Midbrain (tissue), 1 donor: ENCODE measurements around the gene JAKMIP1.
"Not testable (repeated sequence)": the region's sequence is repeated elsewhere in the genome, so short reads cannot be mapped to it uniquely, and the experiment has no call there.

Experiments
- DNase-seq: peaks from one replicate; lab custom pipeline; 2025; lab: John Stamatoyannopoulos, UW

JAKMIP1 gene

GRCh38 chr4:6229095-6229494, 28.7 kb upstream of the JAKMIP1 start:
- peak; percentile 70 for DNase-seq

GRCh38 chr4:6228158-6229067, 28.1 kb upstream of the JAKMIP1 start:
- no peak for DNase-seq

GRCh38 chr4:6227412-6228157, 27.2 kb upstream of the JAKMIP1 start:
- DNase-seq = no peak

- no peak for DNase-seq
These were observed 26.2 kb upstream of the JAKMIP1 start for GRCh38 chr4:6226506-6226905.

DNA sequence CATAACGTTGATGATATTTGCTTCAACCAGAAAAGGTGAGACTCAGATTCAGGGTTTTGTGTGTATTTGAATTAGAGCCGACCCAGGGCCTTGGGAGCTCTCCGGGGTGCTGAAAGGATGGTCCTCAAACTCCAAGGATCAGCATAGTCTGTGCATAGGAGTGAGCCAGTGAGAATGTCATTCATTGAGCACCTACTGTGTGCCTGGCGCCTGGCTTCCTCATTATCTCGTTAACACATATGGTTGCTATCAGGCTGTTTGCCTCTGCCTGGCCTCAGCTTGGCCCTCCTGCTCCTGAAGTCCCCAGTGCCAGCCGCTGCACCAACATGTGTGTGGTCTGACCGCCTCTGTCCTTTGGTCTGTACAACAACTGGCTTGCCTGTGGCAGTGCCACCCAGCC, 25.1 kb upstream of the JAKMIP1 start:
- peak; percentile 36 for DNase-seq

GRCh38 chr4:6224735-6225134, 24.4 kb upstream of the JAKMIP1 start:
- DNase-seq = no peak

DNA sequence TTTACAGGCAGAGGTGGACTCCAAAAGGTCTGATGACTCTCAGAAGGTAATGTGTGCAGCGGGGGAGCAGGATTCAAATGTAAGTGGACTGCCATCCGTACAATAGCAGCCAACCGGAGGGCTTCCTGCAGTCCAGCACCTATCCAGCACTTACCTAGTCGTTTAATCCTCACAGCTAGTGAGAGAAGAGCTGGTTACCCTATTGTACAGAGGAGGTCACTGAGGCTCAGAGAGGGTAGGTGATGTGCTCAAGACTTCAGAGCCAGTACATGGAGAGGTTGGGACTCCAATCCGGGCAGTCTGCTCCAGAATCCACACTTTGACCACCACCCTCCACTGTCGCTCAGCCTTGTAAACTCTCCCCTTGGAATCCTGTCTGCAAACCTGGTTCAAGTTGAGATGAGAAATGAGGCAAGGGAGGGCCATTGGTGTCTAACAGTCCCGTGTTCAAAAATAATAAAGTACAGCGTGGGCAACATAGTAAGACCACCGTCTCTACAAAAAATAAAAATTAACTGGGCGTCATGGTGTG, 22.5 kb upstream of the JAKMIP1 start:
- DNase-seq = peak; percentile 48

DNA sequence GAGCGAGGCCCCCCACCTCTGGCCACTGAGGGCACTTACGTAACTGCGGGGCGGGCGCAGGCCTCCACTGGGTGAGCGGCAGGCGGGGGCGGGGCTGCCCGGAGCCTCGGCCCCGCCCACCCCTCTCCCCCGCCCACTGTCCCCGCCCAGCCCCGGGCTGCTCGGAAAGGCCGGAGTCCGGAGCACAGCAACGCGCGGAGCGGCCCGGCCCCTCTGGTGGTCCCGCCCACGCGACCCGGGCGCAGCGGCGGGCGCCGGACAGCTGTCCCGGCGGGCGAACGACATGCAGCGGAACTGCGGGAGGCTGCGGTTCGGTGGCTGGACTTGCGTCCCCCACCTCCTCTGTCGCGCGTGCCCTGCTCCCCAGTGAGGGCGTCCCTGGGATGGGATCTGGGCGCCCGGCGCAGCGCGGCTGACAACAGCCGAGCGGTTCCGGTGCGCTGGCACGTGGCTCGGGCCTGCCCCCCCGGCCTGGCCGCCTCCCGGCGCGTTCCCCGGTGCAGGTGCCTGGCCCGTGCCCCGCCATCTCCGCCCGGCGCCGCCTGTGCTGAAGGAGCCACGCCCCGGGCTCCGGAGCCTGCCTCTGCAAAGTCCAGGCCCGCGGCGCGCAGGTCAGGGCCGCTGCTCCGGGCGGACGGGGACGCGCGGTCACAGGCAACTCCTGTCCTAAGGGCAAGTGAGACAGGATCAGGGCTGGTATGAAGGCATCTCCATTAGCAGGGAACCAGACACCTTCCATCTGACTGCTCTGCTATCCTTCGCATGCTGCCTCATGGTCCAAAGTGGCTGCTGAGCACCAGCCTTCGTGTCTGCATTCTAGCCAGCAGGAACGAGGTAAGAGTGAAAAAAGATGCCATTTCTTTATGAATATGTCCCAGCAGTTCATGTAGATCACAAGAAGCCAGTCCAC, 21.8 kb upstream of the JAKMIP1 start:
- DNase-seq = peak; percentile 81

GRCh38 chr4:6221301-6221850, 21.0 kb upstream of the JAKMIP1 start:
- no peak for DNase-seq

GRCh38 chr4:6217716-6218381, 17.5 kb upstream of the JAKMIP1 start:
- DNase-seq = no peak

DNA sequence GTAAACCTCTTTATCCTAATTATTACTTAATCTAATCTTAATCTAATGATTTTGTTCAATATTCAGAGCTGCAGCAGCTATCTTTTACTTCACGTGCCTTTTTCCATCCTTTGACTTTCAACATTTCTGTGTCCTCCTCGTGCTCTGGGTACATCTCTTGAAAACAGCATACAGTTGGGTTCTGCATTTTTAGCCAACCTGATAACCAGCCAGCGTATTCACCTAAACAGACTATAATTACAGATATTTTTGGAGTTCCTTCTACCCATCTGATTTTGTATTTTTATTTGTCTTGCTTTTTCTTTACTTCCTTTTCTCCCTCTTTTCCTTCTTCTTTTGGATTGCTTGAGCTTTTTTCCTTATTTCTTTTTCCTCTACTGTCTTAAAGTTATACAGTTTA, 16.2 kb upstream of the JAKMIP1 start:
- DNase-seq = no peak

- DNase-seq = no peak
These were observed 9.6 kb upstream of the JAKMIP1 start for GRCh38 chr4:6209921-6210320.

- not testable (repeated sequence) for DNase-seq
These were observed 8.9 kb upstream of the JAKMIP1 start for GRCh38 chr4:6209291-6209690.

DNA sequence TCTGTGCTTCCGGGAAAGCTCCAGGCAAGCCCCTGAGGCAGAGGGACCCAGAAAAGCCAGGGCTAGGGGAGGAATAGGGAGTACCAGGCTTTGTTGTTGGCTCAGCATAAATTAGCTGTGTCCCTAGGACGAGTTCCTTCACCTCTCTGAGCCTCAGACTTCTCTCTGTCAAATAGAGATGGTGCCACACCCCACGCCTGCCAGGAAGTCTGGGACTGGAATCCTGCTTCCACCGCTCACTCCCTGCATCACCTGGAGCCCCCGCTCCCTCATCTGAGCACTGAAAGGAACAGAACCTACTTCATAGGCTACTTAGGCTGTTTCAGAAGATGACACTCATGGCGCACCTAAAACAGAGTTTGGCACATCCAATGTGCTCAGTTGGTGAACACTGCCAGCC, 8.1 kb upstream of the JAKMIP1 start:
- no peak for DNase-seq

DNA sequence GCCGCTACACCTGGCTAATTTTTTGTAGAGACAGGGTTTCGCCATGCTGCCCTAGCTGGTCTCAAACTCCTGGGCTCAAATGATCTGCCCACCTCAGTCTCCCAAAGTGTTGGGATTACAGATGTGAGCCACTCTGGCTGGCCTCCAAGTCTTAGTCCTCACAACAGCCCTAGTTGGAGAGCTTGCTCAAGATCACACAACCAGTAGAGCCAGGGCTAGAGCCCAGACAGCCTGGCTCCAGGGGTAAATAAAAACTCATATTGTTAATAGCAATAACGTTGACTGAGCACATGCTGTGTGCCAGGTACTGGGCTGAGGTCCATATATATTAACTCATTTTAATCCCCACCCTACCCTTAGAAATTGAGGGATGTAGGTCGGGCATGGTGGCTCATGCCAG, 7.3 kb upstream of the JAKMIP1 start:
- DNase-seq = no peak

DNA sequence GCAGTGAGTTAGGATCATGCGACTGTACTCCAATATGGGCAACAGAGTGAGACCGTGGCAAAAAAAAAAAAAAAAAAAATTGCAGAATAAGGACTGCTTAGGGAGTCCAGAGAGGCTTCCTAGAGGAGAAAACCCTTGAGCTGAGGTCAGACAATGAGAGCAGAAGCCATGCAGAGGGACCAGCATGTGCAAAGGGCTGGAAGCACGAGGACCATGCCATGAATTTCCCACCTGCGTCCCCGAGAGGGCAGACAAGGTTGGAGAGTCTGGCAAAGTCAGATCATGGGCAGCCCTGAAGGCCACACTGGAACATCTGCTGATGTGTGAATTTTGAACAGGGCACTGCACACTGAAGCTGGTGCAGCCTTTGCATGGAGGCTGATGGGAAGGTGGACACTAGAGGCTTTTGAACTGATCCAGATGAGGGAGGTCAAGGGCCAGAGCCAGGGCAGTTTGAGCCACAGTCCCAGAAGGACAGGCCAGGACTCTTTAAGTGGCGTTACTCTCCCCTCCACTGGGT, 6.5 kb upstream of the JAKMIP1 start:
- no peak for DNase-seq

DNA sequence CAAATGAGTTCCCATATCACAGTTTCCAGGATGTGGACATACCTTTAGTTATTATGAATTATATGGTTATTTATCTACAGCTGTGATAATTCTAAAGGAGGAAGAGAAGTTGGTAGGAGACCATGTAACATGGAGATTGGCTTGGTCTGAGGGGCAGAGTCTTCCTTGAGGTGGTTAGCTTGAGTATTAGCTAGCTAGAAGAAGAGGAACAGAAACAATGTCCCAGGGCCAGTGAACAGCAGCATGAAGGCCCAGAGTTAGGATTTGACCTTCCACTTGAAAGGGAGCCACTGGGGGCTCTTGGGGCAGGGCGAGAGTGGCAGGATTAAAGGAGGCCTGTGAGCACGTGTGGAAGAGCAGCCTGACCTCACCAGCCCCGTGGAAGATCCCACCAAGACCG, 5.6 kb upstream of the JAKMIP1 start:
- DNase-seq = no peak

- no peak for DNase-seq
These were observed 5.2 kb upstream of the JAKMIP1 start for GRCh38 chr4:6205567-6205931.

GRCh38 chr4:6204871-6205566, 4.7 kb upstream of the JAKMIP1 start:
- no peak for DNase-seq

GRCh38 chr4:6204098-6204497, 3.7 kb upstream of the JAKMIP1 start:
- no peak for DNase-seq
